AG09319 (cell line): ENCODE results near the gene PDLIM7.

ENCODE experiments used
- DNase-seq: peaks from one replicate; pipeline ENCODE4 v3.0.0-alpha.2; 2010; ENCODE audit warnings: low read depth; ENCODE audit errors: extremely low read depth
- TF ChIP-seq, protein P1 (sequence below): IDR thresholded peaks from 2 replicates; pipeline ENCODE4 v1.5.1; 2011; ENCODE audit warnings: low read depth, mild to moderate bottlenecking, inconsistent platforms, low read length, moderate library complexity

PDLIM7 gene

GRCh38 chr5:177509381-177509951, 12.1 kb upstream of the PDLIM7 start, which contains the start of gene DOK3:
Gene DOK3 (minus strand): TSS chr5:177509826. CDS start chr5:177509540, 286 bp downstream.
- TF ChIP-seq, protein P1, sequence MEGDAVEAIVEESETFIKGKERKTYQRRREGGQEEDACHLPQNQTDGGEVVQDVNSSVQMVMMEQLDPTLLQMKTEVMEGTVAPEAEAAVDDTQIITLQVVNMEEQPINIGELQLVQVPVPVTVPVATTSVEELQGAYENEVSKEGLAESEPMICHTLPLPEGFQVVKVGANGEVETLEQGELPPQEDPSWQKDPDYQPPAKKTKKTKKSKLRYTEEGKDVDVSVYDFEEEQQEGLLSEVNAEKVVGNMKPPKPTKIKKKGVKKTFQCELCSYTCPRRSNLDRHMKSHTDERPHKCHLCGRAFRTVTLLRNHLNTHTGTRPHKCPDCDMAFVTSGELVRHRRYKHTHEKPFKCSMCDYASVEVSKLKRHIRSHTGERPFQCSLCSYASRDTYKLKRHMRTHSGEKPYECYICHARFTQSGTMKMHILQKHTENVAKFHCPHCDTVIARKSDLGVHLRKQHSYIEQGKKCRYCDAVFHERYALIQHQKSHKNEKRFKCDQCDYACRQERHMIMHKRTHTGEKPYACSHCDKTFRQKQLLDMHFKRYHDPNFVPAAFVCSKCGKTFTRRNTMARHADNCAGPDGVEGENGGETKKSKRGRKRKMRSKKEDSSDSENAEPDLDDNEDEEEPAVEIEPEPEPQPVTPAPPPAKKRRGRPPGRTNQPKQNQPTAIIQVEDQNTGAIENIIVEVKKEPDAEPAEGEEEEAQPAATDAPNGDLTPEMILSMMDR: no peak

GRCh38 chr5:177508837-177509236, 11.4 kb upstream of the PDLIM7 start:
- no peak for DNase-seq

More at GRCh38 chr5:177509381-177509951, 12.1 kb upstream of the PDLIM7 start, which contains the start of gene DOK3:
- DNase-seq: no peak

DNA sequence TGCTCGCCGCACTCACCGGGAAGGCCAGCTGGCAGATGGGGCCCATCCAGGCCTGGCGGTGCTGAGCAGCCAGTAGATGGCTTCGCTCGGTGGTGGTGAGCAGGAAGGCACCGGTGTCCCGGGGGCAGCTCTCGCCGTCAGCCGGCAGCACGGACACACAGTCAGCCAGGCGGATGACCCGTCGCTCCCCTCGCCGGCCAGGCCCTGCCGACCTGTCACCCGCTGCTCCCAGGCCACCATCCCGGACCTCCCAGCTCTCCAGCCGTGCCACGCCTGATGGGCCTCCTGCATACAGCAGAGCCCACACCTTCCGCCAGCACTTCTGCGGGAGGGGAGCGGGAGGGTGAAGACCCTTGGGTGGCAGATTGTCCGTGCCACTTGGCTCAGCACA, 10.8 kb upstream of the PDLIM7 start:
- DNase-seq: no peak
- TF ChIP-seq, protein P1: no peak

More at GRCh38 chr5:177508837-177509236, 11.4 kb upstream of the PDLIM7 start:
- TF ChIP-seq, protein P1: no peak

DNA sequence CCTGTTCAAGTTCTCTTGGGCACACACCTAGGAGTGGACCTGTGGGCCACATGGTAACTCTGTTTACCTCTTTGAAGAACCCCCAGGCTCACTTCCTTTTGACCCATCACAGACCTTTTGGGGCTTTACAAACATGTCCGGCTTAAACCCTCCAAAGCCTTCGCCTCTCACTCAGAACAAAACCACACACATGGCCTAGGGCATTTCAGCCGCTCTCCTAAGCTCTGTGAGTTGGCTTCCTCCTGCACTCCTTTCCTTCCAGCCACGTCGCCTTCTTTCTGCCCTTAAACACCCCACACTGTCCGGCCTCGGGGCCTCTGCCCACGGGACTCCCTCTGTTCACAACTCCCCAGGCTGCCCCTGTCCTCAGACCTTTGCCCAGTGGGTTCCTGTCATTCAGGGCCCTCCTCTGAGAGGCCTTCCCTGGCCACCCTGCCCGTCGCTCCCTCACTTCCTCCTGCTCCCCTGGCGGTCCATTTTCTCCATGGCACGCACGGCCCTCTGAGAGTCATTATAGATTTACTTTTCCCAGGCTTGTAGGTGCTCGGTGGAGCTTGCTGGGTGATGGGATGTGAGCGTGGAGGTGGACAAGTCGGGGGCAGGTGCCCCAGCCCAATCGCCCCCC, 10.3 kb upstream of the PDLIM7 start:
- TF ChIP-seq, protein P1: no peak
- DNase-seq: no peak

DNA sequence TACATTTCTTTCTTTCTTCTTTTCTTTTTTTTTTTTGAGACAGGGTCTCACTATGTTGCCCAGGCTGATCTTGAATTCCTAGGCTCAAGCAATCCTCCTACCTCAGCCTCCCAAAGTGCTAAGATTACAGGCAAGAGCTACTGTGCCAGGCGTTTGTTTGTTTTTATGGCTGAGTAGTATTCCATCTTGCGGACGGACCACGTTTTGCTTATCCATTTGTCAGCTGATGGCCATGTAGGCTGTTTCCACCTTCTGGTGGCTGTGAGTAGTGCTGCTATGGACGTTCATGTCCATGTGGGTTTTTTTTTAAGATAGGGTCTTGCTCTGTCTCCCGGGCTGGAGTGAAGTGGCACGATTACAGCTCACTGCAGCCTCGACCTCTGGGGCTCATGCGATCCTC, 9.8 kb upstream of the PDLIM7 start:
- DNase-seq: no peak
- TF ChIP-seq, protein P1: no peak; the same call in 1 of the 2 replicates

GRCh38 chr5:177505075-177505474, 7.7 kb upstream of the PDLIM7 start:
- DNase-seq: no peak
- TF ChIP-seq, protein P1: no peak
